Endothelial cell of umbilical vein (primary cell): Measurements from ENCODE around the gene ZNF281. TPM values are rescaled to one million over a fixed set of nuclear protein-coding genes. Genes with fewer than 3 reads are reported as not detected.

ENCODE experiments used
- BruUV-seq: library from RNA; stranded (reverse); fragments of 400-500 nt; replicated peaks from 2 replicates; lab custom pipeline; 2021; lab: Mats Ljungman, UMichigan
- CTCF ChIA-PET: fragments of 300-600, 350-600 bp; sonication (Branson Sonifier 250); formaldehyde crosslinking; loops from one replicate; lab custom pipeline; 2021; ENCODE audit warnings: antibody characterized with exemption, inconsistent platforms; lab: Charles Lee
- POLR2A ChIA-PET: fragments of 300-600, 350-600 bp; sonication (Branson Sonifier 250); formaldehyde crosslinking; loops from one replicate; lab custom pipeline; 2021; ENCODE audit warnings: antibody characterized with exemption, inconsistent platforms; lab: Charles Lee
- DNase-seq: peaks from one replicate; pipeline ENCODE4 v3.0.0-alpha.2; 2011; ENCODE audit warnings: low read depth, low spot score
- FAIRE-seq: peaks from 2 replicates; lab custom pipeline; 2011; peaks lifted over from hg19 to GRCh38; lab: Jason Lieb, UNC
- H2AFZ ChIP-seq: 2 replicates; pipeline ENCODE4 v1.6.0; 2012; ENCODE audit warnings: low read depth, low read length, control low read depth, inconsistent platforms
- H3K27ac ChIP-seq: 2 replicates; pipeline ENCODE4 v1.5.1; 2011; ENCODE audit warnings: low read depth, mild to moderate bottlenecking, control low read depth, low read length, moderate library complexity; ENCODE audit not compliant: insufficient read depth
- H3K27me3 ChIP-seq, 2 experiments: 2 replicates each; pipeline versions ENCODE4 v1.6.0 to v1.6.1; 2011; ENCODE audit warnings: low read length in 2 of 2, mixed read lengths in 1 of 2; ENCODE audit not compliant: control insufficient read depth in 2 of 2, insufficient read depth in 2 of 2
- H3K36me3 ChIP-seq, 2 experiments: 2 replicates in 1 of 2; 3 replicates in 1 of 2; pipeline ENCODE4 v1.5.1; 2011; ENCODE audit warnings: low read length in 2 of 2, mild to moderate bottlenecking in 1 of 2, moderate library complexity in 1 of 2; ENCODE audit not compliant: control insufficient read depth in 2 of 2, insufficient read depth in 2 of 2; ENCODE audit errors: extremely low read depth in 1 of 2
- H3K4me1 ChIP-seq: 3 replicates; pipeline ENCODE4 v1.5.1; 2011; ENCODE audit warnings: mild to moderate bottlenecking, low read length; ENCODE audit not compliant: control insufficient read depth, insufficient read depth; ENCODE audit errors: extremely low read depth
- H3K4me2 ChIP-seq: 2 replicates; pipeline ENCODE4 v1.6.1; 2011; ENCODE audit warnings: low read length, control low read depth, mixed read lengths; ENCODE audit not compliant: insufficient read depth
- H3K4me3 ChIP-seq, 3 experiments: fragments of 200-600 bp in 1 of 3; sonication (generic), shearing (Covaris generic) in 1 of 3; replicated peaks in 1 of 3; 2 replicates each; pipeline ENCODE4 v1.5.1; 2011 to 2016; ENCODE audit warnings: control low read depth in 3 of 3, low read length in 3 of 3, mild to moderate bottlenecking in 2 of 3, inconsistent platforms in 1 of 3, low read depth in 1 of 3, moderate library complexity in 1 of 3; ENCODE audit not compliant: insufficient read depth in 1 of 3
- H3K79me2 ChIP-seq: 2 replicates; pipeline ENCODE4 v1.6.0; 2012; ENCODE audit warnings: low read length, inconsistent platforms; ENCODE audit not compliant: control insufficient read depth, insufficient read depth
- H3K9ac ChIP-seq: replicated peaks from 2 replicates; pipeline ENCODE3; 2011; ENCODE audit warnings: low read length, control low read depth; ENCODE audit not compliant: insufficient read depth; ENCODE audit errors: extremely low read depth
- H3K9me1 ChIP-seq: replicated peaks from 3 replicates; pipeline ENCODE4 v1.6.0; 2011; ENCODE audit warnings: mild to moderate bottlenecking, low read length; ENCODE audit not compliant: control insufficient read depth, insufficient read depth; ENCODE audit errors: extremely low read depth
- H3K9me3 ChIP-seq: replicated peaks from 2 replicates; pipeline ENCODE4 v1.5.1; 2012; ENCODE audit warnings: low read length, inconsistent platforms; ENCODE audit not compliant: control insufficient read depth, insufficient read depth
- H4K20me1 ChIP-seq: replicated peaks from 2 replicates; pipeline ENCODE3; 2011; ENCODE audit warnings: mild to moderate bottlenecking, low read length; ENCODE audit not compliant: control insufficient read depth, insufficient read depth; ENCODE audit errors: extremely low read depth
- CTCF ChIP-seq, 2 donors: IDR thresholded peaks; 1 replicate in 1 of 2; 2 replicates in 1 of 2; pipeline ENCODE4 v1.5.1; 2011; ENCODE audit warnings: low read length in 2 of 2, mild to moderate bottlenecking in 2 of 2, moderate library complexity in 2 of 2, control low read depth in 1 of 2, inconsistent platforms in 1 of 2, low read depth in 1 of 2; ENCODE audit not compliant: insufficient read depth in 1 of 2; ENCODE audit errors: extremely low read depth in 1 of 2
- EZH2 ChIP-seq: IDR thresholded peaks from 2 replicates; pipeline ENCODE4 v1.6.1; 2012; ENCODE audit warnings: borderline replicate concordance, low read depth, mild to moderate bottlenecking, moderate library complexity, low read length, inconsistent platforms; ENCODE audit not compliant: severe bottlenecking
- FOS ChIP-seq: IDR thresholded peaks from 2 replicates; pipeline ENCODE4 v1.6.1; 2011; ENCODE audit warnings: mild to moderate bottlenecking, low read length, moderate library complexity, borderline replicate concordance; ENCODE audit not compliant: insufficient read depth
- GATA2 ChIP-seq: IDR thresholded peaks from 2 replicates; pipeline ENCODE4 v1.7.0; 2011; ENCODE audit warnings: low read depth, mild to moderate bottlenecking, moderate library complexity, mixed read lengths, low read length; ENCODE audit not compliant: insufficient read length, insufficient read depth
- JUN ChIP-seq: IDR thresholded peaks from 2 replicates; pipeline ENCODE4 v1.6.1; 2011; ENCODE audit warnings: borderline replicate concordance, low read depth; ENCODE audit not compliant: insufficient read length, insufficient read depth
- MAX ChIP-seq: IDR thresholded peaks from 2 replicates; pipeline ENCODE4 v1.6.1; 2011; ENCODE audit not compliant: insufficient read depth, insufficient read length
- MYC ChIP-seq: IDR thresholded peaks from one replicate; pipeline ENCODE4 v1.6.1; 2011; ENCODE audit warnings: mild to moderate bottlenecking, low read depth, low read length
- POLR2A ChIP-seq: IDR thresholded peaks from 2 replicates; pipeline ENCODE4 v1.6.1; 2012; ENCODE audit warnings: low read depth, mild to moderate bottlenecking, control low read depth, low read length
- POLR2AphosphoS5 ChIP-seq: IDR thresholded peaks from 2 replicates; pipeline ENCODE4 v1.6.1; 2012; ENCODE audit warnings: low read depth, mild to moderate bottlenecking, control low read depth, low read length, moderate library complexity; ENCODE audit not compliant: insufficient read depth
- dilution Hi-C: fragments of 300-500 bp; cut with MboI; formaldehyde crosslinking; loops from one replicate; pipeline ENCODE4 v1.15.0; 2019; ENCODE audit warnings: low sequenced_read_pairs; ENCODE audit not compliant: extremely low pct_ligation_motif_present
- intact Hi-C: fragments of 100-400 bp; cut with micrococcal nuclease; formaldehyde crosslinking; loops from one replicate; pipeline ENCODE4 v1.10.0; 2022
- polyA plus RNA-seq, 4 experiments: library from polyadenylated mRNA; depleted of rRNA in 3 of 4; stranded (reverse) in 3 of 4; unstranded in 1 of 4; fragments of >200 nt; gene quantifications; 2 replicates each; pipeline versions ENCODE4 v1.2.1 to v1.2.3, GENCODE V29; 2011 to 2012; ENCODE audit warnings: missing spikeins in 1 of 4
- total RNA-seq: library from RNA; stranded (reverse); gene quantifications from 2 replicates; pipeline ENCODE4 v1.2.3, GENCODE V29; 2021

Gene ZNF281
- total and polyA plus RNA-seq, 2 donors (not counting 3 experiments of a cell fraction or from before 2014, with no cell fraction given) = 5.2 to 22.3 TPM

GRCh38 chr1:200411406-200412257 is 1.8 kb upstream of the ZNF281 start:
- H3K36me3 ChIP-seq = peaks cover 2 to 14% of the 10 kb centered on the region in 2 experiments
- H3K4me1 ChIP-seq = peaks cover 47% of the 10 kb centered on the region
- DNase-seq (no peak), FAIRE-seq (no peak)
- no TSS peak for BruUV-seq
- POLR2A ChIA-PET = no interaction called here
- peaks cover 31% of the 10 kb centered on the region for H3K79me2 ChIP-seq
- no peak overlapping the region for H3K4me3 ChIP-seq
- no peaks in the 10 kb centered on the region for H3K9me1 ChIP-seq
- H4K20me1 ChIP-seq = peaks cover 2% of the 10 kb centered on the region
- H3K4me2 ChIP-seq = no peak overlapping the region
- H2AFZ ChIP-seq = peak overlapping the region; percentile 11
- intact Hi-C loops = loop anchor here (5.0 kb wide), 1 partner anchor 374 kb away; no protein-coding TSS in a partner anchor
- dilution Hi-C loops = no loop called here
- H3K9ac ChIP-seq = no peak overlapping the region
- H3K9me3 ChIP-seq = no peaks in the 10 kb centered on the region
- TF ChIP-seq GATA2 (no peak), EZH2 (no peak), FOS (no peak), MYC (no peak), MAX (no peak), POLR2AphosphoS5 (no peak), JUN (no peak), CTCF (IDR thresholded peaks at IDR 0.05; ENCODE audit: extremely low read depth in 1 of 2, insufficient read depth in 1 of 2, low read depth in 1 of 2, low read length in 2 of 2) (no peak), POLR2A (no peak)
- no peaks in the 10 kb centered on the region for H3K27me3 ChIP-seq
- CTCF ChIA-PET = interaction anchor here (1.3 to 1.5 kb wide), 2 partner anchors 72 to 77 kb away, joined by 3 to 7 read pairs; no protein-coding TSS in a partner anchor
- no peak overlapping the region for H3K27ac ChIP-seq
